ENCODE data around the gene LDAH.

LDAH gene

DNA sequence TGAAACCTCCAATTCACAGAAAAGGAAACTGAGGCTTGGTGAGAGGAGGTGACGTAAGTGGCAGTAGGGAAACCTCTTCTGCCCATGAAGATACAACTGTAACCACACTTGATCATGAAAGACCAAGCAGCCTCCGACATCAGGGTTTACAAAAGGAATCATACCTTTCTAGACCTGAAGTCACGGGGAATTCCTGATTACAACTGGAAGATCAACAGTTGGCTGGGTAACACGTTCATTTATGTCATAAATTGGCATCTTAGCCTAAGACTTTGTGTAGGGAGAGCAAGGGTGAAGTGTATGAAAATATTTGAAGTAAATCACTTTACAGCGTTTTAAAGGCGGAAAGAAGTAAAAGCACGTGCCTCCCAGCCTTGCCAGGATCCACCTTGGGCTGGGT is 172.9 kb downstream of the LDAH start:
- DNase-seq: no peak

DNA sequence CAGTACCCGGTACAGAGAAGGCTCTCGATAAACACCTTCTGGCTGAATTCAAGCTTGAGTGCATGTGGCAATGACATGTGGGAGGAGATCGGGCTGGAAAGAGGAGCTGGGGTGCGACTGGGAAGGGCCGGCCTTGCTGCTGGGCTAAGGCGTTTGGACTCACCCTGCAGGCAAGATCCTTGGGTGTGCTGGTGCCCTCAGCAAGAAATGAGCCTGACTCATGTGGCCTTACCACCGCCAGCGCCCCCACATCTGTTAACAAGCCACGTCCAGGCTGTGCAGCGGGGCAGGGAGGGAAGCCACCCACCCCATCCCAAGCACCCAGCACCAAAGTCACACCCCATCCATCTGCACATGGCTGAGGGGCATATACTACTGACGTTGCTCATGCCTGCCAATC is 173.3 kb downstream of the LDAH start:
- DNase-seq: no peak

DNA sequence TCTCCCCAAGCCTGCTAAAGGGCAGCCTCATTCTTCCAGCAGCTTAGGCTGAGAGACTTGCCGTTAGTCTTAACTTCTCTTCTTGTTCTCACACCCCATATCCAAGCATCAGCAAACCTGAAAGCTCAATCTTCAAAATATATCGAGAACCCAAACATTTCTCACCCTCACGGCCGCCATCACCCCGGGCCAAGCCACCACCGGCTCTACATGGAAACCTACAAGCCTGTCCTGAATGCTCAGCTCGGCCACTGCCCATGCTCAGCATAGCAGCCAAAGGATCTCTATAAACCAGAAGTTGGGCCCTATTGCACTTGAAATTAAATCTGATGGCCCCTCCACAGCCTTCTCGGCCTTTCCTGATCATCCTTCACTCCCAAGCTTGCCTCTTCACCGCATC is 174.1 kb downstream of the LDAH start:
- DNase-seq: no peak

DNA sequence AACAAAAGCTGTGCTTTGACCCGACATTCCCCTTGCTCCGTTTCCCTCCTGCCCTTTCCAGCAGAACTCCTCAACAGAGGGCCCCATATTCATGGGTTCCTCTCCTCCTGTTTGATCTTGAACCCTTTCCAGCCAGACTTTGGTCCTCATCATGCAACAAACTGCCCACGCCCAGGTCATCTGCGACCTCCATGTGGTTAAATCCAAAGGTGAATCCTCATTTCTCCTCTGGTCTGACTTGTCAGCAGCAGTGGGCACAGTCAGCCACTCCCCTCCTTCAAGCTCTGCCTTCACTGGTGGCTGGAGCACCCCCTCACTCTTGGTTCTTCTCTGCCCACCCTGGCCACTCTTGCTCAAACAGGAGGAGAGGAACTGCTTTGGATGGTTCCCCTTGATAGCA is 174.7 kb downstream of the LDAH start:
- DNase-seq: no peak

DNA sequence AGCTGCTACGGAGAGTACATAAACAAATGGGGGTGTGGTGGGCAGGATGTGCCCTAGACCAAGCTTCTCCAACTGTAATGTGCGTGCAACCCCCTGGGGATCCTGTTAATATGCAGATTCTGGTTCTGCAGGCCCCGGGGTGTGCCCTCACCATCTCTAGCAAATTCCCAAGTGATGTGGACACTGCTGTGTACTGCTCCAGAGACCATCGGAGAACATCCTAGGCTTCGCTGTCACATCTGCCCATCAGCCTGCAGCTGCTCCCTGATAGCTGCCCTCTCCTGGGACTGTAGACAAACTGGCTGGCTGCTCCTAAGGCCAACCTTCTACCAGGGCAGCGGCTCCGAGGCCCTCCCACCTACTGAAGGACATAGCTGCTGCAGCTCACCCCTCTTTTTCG is 175.2 kb downstream of the LDAH start:
- DNase-seq: no peak

DNA sequence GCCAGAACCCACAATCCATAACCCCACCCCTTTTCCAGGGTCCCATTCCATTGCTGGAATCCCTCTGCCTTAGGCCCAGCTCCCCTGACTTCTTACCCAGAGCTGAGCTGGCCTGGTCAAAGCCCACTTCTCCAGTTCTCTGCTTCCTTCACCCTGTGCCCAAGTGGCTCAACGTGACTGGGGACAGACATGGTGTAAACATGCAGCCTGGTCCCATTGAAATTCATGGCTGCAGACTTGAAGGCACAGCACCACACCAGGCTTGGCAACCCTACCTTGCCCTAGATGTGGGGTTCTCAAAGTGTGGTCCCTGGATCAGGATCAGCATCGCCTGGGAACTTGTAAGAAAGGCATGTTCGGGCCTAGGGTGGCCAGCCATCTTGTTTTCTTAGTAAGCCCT is 175.7 kb downstream of the LDAH start:
- no peak for DNase-seq

DNA sequence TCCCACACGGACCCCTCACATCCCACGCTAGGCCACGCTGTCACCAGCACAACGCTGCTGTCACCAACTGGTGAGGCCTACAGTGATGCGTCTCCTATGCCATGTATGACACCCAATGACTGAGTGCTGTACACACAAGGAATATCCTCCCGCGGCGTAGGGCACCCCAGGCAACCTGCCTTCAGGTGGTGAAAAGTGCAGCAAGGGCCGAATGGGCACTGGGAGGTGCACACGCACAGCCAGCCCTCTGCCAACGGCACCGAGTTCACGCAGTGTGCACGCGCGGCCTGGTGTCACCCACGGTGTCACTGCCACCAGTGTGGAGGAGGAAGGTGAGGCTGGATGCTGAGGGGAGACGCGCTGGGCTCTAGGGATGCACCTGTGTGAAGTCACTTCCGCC is 176.5 kb downstream of the LDAH start:
- DNase-seq: no peak

DNA sequence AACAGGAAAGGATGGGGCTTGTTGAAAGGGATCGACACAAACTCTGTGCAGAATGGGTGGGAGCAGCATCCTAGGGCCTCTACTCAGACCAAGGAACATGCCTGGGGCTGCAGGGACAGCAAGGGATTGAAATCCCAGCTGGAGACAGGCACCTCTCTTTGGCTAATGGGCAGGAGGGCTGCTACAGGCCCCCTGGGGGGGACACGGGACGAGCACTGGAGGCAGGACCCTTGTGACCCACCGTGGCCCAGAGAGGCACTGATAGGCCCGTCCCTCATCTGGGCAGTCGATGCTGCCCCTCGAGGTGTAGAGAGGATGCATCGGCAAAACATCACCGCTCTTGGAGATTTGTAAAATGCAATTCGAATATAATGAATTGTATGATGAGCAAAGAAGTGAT is 177.1 kb downstream of the LDAH start:
- no peak for DNase-seq

DNA sequence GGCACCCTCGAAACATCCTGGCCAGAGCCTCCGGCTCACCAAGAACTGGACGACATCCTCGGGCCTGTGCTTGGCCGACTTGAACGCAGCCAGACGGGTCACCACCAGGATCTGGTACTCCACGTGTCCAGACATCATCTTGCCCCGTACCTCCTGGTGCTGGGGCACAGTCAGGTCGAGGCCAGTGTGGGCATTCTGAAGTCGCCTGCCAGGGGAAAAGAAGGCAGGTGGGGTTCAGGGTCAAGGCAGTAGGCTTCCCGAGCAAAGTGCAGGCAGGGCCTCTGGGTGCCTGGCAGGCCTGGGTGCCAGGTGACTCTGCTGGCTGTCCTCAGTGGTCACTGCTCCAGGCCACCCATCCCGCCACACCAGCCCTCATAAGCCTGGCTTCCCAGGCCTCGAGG is 177.6 kb downstream of the LDAH start:
- no peak for DNase-seq

DNA sequence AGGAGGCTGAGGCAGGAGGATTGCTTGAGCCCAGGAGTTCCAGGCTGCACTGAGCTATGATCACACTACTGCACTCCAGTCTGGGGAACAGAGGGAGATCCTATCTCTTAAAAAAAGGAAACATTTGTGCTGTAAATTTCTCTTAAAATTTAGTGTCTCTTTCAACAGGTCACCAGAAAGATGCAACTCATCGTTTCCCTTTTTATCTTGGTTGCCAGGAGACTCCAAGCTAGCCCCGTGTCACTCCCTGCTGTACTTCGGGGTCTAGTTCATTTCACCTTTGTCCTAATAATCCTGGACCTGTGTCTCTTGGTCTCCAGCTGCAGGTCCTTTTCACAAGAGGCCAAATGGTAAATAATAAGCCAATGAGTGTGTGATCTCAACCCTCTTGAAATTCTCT is 179.1 kb downstream of the LDAH start:
- DNase-seq: no peak

DNA sequence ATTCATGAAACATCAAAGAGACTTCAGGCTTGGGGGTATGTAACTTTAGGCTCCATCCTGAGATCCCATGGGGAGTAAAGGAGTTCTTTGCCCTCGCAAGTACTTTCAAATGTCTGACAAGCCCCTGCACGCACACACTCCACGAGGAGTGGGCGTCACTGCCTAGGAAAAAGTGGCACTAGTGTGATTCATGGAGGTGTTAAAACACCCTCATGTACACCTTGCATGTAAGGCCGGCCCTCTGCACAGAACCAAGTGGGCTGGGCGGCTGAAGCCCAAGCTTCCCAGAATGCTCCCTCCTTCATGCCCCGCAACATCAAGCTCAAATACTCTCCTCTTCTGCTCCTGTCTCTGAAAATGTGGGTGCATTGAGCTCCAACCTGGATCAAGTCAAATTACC is 179.8 kb downstream of the LDAH start:
- DNase-seq: no peak

DNA sequence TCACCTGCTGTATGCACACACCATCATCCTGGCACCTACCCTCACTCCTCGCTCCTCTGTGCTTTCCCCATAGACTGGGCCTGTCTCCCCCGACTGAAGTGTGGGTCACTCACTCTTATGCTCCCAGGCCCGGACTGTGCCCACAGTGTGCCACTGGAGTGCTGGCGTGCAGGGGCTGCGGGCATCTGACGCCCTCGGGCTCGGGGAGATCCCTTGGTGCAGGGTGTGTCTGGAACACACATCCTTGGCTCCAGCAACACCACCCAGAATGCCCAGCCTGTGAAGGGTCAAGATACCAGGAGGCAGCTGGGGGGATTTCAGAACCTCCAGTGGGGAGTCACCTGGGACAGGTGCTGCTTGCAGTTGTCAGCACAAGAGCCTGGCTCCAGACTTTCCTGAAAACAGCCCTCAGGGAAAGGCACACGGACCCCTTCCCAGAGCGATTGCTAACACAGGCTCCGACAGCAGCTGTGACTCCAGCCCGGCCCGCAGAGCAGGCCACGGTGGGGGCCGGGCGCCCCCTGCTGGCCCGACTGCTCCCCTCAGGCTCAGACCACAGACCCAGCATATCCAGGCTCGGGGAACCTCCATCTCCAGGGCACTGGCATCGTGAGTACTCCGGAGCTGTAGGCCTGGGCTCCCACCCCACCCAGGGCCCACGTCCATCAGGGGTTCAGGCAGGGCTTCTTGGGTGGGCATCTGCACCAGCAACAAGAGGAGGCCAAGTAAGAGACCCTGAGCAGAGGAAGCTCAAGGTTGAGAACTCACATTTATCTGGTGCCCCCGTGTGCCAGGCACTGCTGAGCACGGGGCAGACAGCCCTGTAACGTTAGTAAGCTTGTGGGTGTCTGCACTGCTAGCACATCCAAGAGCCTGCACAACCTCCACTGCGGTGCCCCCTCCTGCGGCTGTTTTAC is 180.6 kb downstream of the LDAH start:
- DNase-seq: peak; percentile 15

DNA sequence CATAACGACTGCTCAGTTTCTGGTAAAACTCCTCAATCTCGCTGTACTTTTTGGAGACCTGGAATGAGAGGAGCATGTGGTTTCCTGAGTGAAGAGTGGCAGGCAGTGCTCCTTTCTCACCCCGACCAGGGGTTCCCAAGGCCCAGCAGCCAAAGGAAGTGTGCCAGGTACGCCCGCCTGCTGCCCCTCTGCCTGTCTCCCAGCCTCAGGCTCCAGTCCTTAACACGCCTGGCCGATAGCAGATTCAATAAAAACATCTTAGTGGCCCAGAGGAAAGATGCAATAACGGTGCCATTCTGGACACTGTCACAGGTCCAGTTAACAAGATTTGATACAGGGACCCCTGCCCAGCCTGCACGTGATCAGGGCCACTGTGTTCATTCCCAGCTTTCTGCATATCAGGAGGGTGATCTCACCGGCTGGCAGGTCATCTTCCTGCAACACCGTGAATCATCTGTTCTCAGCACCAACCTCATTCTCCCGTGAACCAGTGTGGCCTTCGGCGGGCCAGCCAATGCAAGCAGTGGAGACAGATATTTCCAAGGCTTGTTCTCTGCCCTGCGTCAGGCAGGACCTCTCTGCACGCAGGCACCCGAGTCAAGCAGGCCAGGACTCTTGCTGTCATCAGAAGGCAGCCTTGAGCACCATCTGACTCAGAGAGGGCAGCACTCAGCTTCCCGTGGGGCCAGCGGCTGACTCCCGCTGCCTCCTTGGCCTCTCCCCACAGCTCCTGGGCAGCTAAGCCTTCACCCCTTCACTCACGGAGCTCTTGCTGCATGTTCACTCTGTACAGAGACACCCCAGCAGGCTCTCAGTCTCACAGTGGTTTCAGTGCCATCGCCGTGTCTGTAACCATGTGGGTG is 181.5 kb downstream of the LDAH start:
- no peak for DNase-seq

DNA sequence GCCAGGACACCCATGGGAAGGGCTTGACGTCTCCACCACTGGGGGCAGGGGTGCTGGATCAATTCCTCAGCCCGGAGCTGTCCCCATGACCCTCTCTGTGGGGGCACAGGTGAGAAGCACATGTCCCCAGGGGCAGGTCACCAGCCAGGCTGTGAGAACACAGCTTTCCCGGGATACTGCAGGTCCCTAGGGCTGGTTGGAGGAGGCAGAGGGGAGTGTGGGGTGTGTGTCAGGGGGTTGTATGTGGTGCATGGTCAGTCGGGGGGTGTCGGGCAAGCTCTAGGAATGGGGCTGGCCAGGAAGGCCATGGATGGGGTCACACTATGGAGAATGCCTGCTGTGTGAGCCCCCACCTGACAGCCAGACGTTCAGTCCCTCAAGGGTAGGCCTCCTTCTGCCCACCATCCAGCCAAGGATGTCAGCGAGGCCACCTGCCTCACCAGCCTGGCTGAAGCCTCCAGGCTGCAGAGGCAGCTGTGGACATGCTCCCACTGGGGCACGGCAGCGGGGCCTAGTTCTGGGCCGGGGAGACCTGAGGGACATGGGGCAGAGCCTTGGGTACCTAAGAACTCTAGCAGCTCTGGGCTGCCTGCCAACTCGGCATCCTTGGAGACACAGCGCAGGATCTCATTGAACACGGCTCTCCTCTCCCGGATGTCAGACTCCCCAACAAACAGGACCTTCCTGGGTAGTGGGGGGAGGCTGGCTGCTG is 182.3 kb downstream of the LDAH start:
- no peak for DNase-seq

DNA sequence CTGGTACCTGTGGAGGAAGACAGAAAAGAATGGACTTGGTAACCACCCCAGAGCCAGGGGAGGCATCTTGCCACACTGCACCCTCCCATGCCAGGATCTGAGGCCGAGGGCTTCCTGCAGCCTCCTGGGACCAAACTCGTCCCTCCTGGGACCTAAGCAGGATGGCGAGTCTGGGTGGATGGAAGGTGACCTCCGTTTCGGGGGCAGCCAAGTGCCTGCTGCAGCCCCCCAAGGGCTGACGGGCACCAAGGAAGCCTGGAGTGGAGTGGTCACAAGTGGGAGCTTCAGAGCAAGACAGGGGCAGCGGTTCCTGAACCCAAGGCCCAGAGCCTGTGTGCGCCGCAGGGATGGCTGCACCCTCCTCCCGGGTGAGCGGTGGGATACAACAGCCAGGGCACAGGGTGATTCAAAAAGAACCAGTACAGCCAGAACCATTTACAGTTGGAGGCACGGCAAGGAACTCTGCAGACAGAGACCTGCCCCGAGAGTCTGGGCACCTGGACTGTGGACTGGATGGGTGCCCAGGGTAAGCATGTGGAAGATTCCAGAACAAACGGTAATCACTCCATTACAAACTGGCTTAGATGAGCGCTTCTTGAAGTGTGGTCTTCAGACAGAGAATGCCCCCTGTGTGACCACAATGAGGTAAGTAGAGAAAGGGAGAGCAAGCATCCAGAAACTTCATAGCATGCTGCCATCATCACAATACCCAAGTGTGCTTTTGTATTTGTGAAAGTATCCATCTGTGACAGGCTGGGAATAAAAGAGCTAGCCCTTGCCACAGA is 184.1 kb downstream of the LDAH start:
- no peak for DNase-seq

DNA sequence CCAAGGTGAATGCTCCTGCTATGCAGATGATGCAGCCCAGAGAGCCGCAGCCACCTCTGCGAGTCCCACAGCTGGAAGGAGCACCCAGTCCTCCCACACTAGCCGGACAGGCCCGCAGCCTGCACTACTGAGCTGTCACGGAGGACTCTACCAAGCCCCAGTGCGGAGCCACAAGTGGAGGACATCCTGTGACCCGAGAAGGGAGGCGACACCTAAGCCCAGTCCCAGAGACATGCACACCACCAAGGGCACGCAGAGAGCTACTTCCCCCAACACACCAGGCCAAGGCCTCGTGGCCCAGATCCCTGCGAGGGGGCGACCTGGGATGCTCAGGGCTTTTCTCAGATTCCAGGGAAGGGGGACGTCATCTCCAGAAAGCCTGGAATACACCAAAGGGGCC is 184.9 kb downstream of the LDAH start:
- DNase-seq: no peak

DNA sequence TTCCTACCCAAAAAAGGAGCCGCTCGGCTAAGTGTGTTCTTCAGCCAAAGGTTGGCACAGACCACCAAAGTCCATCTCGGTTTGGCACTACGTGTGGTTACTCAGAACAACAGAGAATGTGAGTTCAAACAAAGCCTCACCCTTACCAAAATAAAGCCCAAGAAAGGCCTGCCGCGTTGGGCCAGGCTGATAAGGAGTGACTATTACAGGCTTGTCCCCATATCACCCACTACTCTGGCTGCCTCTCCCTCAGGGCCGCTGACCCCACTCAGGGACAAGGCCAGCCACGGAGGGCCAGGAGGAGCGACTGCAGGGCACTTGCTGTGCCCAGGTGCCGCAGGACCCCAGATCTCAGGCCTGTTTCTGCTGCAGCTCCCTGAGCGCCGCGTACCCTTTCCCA is 185.8 kb downstream of the LDAH start:
- no peak for DNase-seq

DNA sequence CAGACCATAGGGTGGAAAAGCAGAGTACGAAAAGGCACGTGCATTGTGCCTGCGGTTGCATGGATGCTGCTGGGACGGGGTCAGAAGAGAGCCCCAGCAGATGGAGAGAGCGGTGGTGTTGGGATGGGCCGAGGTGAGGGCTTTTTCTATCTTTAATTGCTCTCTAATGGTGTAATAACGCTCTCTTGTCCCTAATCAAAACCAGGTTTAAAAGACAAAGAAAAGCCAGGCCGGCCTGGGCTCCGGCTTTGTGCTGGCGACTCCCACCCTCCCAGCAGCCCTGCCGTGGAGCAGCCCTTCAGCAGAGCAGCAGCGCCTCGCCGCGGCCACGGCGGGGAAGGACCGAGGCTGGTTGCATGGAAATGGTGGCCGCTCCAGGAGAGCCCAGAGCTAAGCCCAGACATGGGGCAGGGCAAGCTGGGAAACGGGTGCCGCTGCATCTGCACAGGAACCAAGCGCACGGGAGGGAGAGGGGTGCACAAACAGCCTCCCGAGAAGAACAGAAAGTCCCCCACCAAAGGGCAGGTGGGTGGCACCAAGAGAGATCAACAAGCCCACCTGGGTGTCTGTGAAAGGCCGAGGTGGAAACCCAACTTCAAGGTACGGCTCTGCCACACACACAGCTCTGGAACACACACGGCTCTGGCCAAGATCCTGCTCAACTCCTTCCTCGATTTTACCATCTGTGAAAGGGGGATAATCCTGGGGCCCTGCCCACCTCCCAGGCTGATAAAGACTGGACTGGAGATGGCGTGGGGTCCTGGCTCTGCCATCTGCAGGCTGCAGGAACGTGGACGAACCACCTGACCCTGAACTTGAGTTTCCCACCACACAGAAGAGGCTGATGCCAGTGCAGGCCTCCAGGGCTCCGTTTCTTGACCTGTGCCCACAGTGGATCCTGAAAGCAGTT is 187.0 kb downstream of the LDAH start:
- no peak for DNase-seq

DNA sequence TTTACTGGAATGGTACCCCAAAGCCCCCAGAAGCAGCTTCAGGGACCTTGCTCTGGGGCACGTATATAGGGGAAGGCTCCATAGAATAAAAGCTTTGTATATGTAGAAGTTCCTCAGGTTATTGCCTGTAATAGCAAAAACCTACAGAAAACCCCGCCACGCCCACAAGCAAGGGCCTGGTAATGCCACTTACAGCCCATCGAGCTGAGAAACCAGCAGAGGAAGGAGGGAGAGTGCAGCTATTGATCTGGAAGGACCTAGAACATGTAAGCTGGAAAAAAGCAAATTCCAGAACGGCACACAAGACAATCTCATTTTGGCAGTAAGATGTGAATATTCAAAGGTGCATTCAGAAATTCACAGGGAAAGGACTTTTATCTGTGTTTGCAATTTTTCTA is 187.8 kb downstream of the LDAH start:
- DNase-seq: no peak

DNA sequence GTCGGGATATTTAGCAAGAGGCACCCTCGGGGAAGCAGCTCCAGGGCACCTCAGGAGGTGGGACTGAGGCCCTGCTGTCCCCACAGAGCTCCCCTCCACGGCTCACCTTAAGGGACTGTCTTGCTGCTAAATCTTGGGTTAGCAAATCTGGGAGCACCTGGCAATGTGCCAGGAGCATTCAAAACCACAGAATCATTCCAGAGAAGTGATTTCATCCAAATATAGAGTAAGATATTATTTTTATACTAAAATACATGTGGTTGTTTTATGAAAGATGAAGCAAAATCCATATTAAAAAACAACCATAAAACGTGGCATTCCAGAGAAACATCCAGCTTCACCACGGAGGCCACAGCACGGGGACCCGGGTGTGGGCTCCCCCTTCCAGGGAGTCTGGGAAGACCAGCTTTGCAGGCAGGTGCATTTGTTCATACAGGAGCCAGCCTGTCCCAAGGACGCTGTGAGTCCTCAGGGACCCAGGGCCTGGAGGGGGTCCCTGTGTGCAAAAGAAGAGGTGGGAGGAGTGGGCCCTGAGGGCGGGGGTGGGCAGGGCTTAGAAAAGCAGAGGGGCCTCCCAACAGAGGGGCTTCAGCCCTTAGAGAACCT is 188.3 kb downstream of the LDAH start:
- no peak for DNase-seq
